Stimulated activated CD4-positive, alpha-beta T cell treated with anti-CD3 and anti-CD28 coated beads, Interleukin-15, amount 100 ng/mL, for 48 hours (primary cell): ENCODE results near the gene SMARCB1.

ENCODE experiments used
- DNase-seq, 2 donors: peaks; one replicate each; pipeline ENCODE4 v3.0.0-alpha.2; 2020; ENCODE audit warnings: low read depth in 2 of 2

The SMARCB1 gene

GRCh38 chr22:23803001-23803819 lies 16.4 kb downstream of the SMARCB1 start:
- no peak for DNase-seq

GRCh38 chr22:23804781-23805291 lies 18.1 kb downstream of the SMARCB1 start:
- DNase-seq = no peak

- no peak for DNase-seq
Measured at GRCh38 chr22:23806837-23807236, 20.1 kb downstream of the SMARCB1 start.

- DNase-seq = no peak
Measured at GRCh38 chr22:23812378-23812777, 25.6 kb downstream of the SMARCB1 start.

- DNase-seq = no peak
Measured at GRCh38 chr22:23815541-23816155, 28.9 kb downstream of the SMARCB1 start.

- no peak for DNase-seq
Measured at GRCh38 chr22:23816156-23816976, 29.6 kb downstream of the SMARCB1 start.

GRCh38 chr22:23817146-23817545 lies 30.4 kb downstream of the SMARCB1 start:
- no peak for DNase-seq

GRCh38 chr22:23818541-23818940 lies 31.8 kb downstream of the SMARCB1 start:
- DNase-seq = no peak

GRCh38 chr22:23820748-23821211 lies 34.0 kb downstream of the SMARCB1 start:
- no peak for DNase-seq

GRCh38 chr22:23822101-23822671 lies 35.4 kb downstream of the SMARCB1 start:
- DNase-seq = no peak

- no peak for DNase-seq
Measured at GRCh38 chr22:23823331-23823791, 36.6 kb downstream of the SMARCB1 start.

GRCh38 chr22:23824476-23825245 lies 37.9 kb downstream of the SMARCB1 start:
- DNase-seq = no peak

- no peak for DNase-seq
Measured at GRCh38 chr22:23825246-23825905, 38.6 kb downstream of the SMARCB1 start.

- DNase-seq = no peak
Measured at GRCh38 chr22:23826510-23827350, 40.0 kb downstream of the SMARCB1 start.

- DNase-seq = no peak
Measured at GRCh38 chr22:23827351-23827995, 40.7 kb downstream of the SMARCB1 start.

- DNase-seq = no peak
Measured at GRCh38 chr22:23828800-23829680, 42.3 kb downstream of the SMARCB1 start.

- DNase-seq = no peak
Measured at GRCh38 chr22:23829845-23830372, 43.1 kb downstream of the SMARCB1 start.

GRCh38 chr22:23831261-23831660 lies 44.5 kb downstream of the SMARCB1 start:
- no peak for DNase-seq
